K562 (cell line): ENCODE data around the gene KCNJ10.

Experiments used
- EP300 ChIP-seq: IDR thresholded peaks from 2 replicates; pipeline ENCODE4 v1.6.1; 2012; ENCODE audit warnings: low read length, improper control_type of control experiment
- FOS ChIP-seq: IDR thresholded peaks from 3 replicates; pipeline ENCODE4 v1.6.1; 2011; ENCODE audit not compliant: insufficient read length; ENCODE audit errors: extremely low read depth
- REST ChIP-seq, 2 experiments: fragments of 450-650 bp; formaldehyde crosslinking in 1 of 2; IDR thresholded peaks; 2 replicates each; pipeline versions ENCODE4 v1.4.0 to v1.6.1; 2014 to 2020; ENCODE audit warnings: mild to moderate bottlenecking in 2 of 2, borderline replicate concordance in 1 of 2, low read depth in 1 of 2
- SREBF2 ChIP-seq: sonication (generic); formaldehyde crosslinking; IDR thresholded peaks from 2 replicates; pipeline ENCODE4 v1.4.0; 2020; ENCODE audit warnings: mild to moderate bottlenecking, missing genetic modification reagents
- TBL1XR1 ChIP-seq, 2 experiments: IDR thresholded peaks; 2 replicates each; pipeline ENCODE4 v1.6.1; 2012; ENCODE audit warnings: improper control_type of control experiment in 2 of 2, low read length in 2 of 2, mild to moderate bottlenecking in 1 of 2
- ZNF12 ChIP-seq: sonication (generic); formaldehyde crosslinking; IDR thresholded peaks from 2 replicates; pipeline ENCODE4 v1.4.0; 2020; ENCODE audit warnings: mild to moderate bottlenecking, missing genetic modification reagents
- ZNF76 ChIP-seq: fragments of 250-450 bp; sonication (Bioruptor Pico); IDR thresholded peaks from 2 replicates; pipeline ENCODE4 v1.4.0; 2020; ENCODE audit warnings: mild to moderate bottlenecking, moderate library complexity, borderline replicate concordance

GRCh38 chr1:159964144-159964543, 105.8 kb downstream of the KCNJ10 start:
- no peak for TF ChIP-seq REST (IDR thresholded peaks at IDR 0.05; ENCODE audit: borderline replicate concordance)
- no peak for TF ChIP-seq REST (CRISPR knock-in tag; IDR thresholded peaks at IDR 0.05; ENCODE audit: low read depth)
- TF ChIP-seq ZNF12 (CRISPR knock-in tag) = no peak
- no peak for TF ChIP-seq SREBF2 (CRISPR knock-in tag)
- TF ChIP-seq ZNF76 (CRISPR knock-in tag) = no peak
- TF ChIP-seq TBL1XR1 (IDR thresholded peaks at IDR 0.05; ENCODE audit: low read length in 2 of 2) = no peak
- no peak for TF ChIP-seq EP300
- no peak for TF ChIP-seq FOS
